GM12878 (cell line): ENCODE results near the gene FBXO17. TPM values are rescaled to one million over a fixed set of nuclear protein-coding genes. Genes with fewer than 3 reads are reported as not detected.

ENCODE experiments used
- ATAC-seq: fragments of 200-7000 bp; cut with Tn5 transposase; 3 replicates; pipeline ENCODE4 v1.9.1; 2020; ENCODE audit warnings: mild to moderate bottlenecking, moderate library complexity
- BruUV-seq: library from RNA; stranded (reverse); fragments of 400-500 nt; replicated peaks from 2 replicates; lab custom pipeline; 2021; lab: Mats Ljungman, UMichigan
- CTCF ChIA-PET: fragments of 300-600 bp; sonication (Branson Sonifier 250); formaldehyde crosslinking; extraction: SDS; loops from one replicate; lab custom pipeline; 2021; ENCODE audit warnings: inconsistent platforms; lab: Yijun Ruan, JAX
- POLR2A ChIA-PET: fragments of 350-600 bp; formaldehyde crosslinking; extraction: SDS; loops from one replicate; lab custom pipeline; 2021; ENCODE audit warnings: inconsistent platforms; lab: Charles Lee
- RAD21 ChIA-PET: fragments of 300-600 bp; sonication (Branson Sonifier 250); formaldehyde crosslinking; loops from one replicate; lab custom pipeline; 2023; ENCODE audit warnings: antibody characterized with exemption; ENCODE audit not compliant: unreplicated experiment; lab: Charles Lee
- SMC1A ChIA-PET: fragments of 300-600 bp; sonication (Branson Sonifier 250); formaldehyde crosslinking; loops from one replicate; lab custom pipeline; 2023; ENCODE audit not compliant: unreplicated experiment, uncharacterized antibody; lab: Charles Lee
- DNase-seq: peaks from one replicate; pipeline ENCODE4 v3.0.0-alpha.2; 2011; ENCODE audit warnings: low read depth, low spot score
- FAIRE-seq: peaks from 3 replicates; lab custom pipeline; 2011; peaks lifted over from hg19 to GRCh38; lab: Jason Lieb, UNC
- H2AFZ ChIP-seq: 2 replicates; pipeline ENCODE4 v1.6.0; 2011; ENCODE audit warnings: low read depth, low read length, control low read depth; ENCODE audit not compliant: control insufficient read depth
- H3K27ac ChIP-seq: 2 replicates; pipeline ENCODE4 v1.5.1; 2011; ENCODE audit warnings: control low read depth; ENCODE audit not compliant: control insufficient read depth, insufficient read depth
- H3K27me3 ChIP-seq, 2 experiments: replicated peaks in 1 of 2; 2 replicates each; pipeline versions ENCODE4 v1.6.0 to v1.6.1; 2011; ENCODE audit warnings: low read length in 1 of 2; ENCODE audit not compliant: control insufficient read depth in 2 of 2, insufficient read depth in 2 of 2
- H3K36me3 ChIP-seq, 2 experiments: 2 replicates each; pipeline ENCODE4 v1.5.1; 2011; ENCODE audit warnings: low read length in 1 of 2; ENCODE audit not compliant: control insufficient read depth in 2 of 2, insufficient read depth in 2 of 2
- H3K4me1 ChIP-seq: 2 replicates; pipeline ENCODE4 v1.6.1; 2011; ENCODE audit warnings: mild to moderate bottlenecking, low read length, moderate library complexity, mixed read lengths; ENCODE audit not compliant: control insufficient read depth, insufficient read depth
- H3K4me2 ChIP-seq: 2 replicates; pipeline ENCODE4 v1.6.0; 2011; ENCODE audit warnings: control low read depth; ENCODE audit not compliant: control insufficient read depth, insufficient read depth
- H3K4me3 ChIP-seq: fragments of 200-600 bp; sonication (generic); 2 replicates; pipeline ENCODE4 v1.5.1; 2016
- H3K79me2 ChIP-seq: 2 replicates; pipeline ENCODE4 v1.6.0; 2011; ENCODE audit warnings: low read length; ENCODE audit not compliant: control insufficient read depth, insufficient read depth
- H3K9ac ChIP-seq: 2 replicates; pipeline ENCODE4 v1.8.0; 2011; ENCODE audit warnings: low read length, control low read depth, mixed read lengths; ENCODE audit not compliant: control insufficient read depth, insufficient read depth
- H3K9me3 ChIP-seq: replicated peaks from 3 replicates; pipeline ENCODE4 v1.5.1; 2011; ENCODE audit warnings: mild to moderate bottlenecking, low read length; ENCODE audit not compliant: control insufficient read depth, insufficient read depth
- H4K20me1 ChIP-seq: 2 replicates; pipeline ENCODE4 v1.6.0; 2011; ENCODE audit not compliant: control insufficient read depth, insufficient read depth
- ASH2L ChIP-seq: fragments of 300-600, 200-600 bp; sonication (generic); IDR thresholded peaks from 2 replicates; pipeline ENCODE4 v1.6.1; 2017; ENCODE audit warnings: low read depth, mild to moderate bottlenecking, borderline replicate concordance
- EED ChIP-seq: sonication (generic); IDR thresholded peaks from 2 replicates; pipeline ENCODE4 v1.6.1; 2016; ENCODE audit warnings: antibody characterized with exemption, low read depth
- EGR1 ChIP-seq, 2 experiments: IDR thresholded peaks; 1 replicate in 1 of 2; 2 replicates in 1 of 2; pipeline ENCODE4 v1.6.1; 2011 to 2012; ENCODE audit warnings: low read depth in 2 of 2, low read length in 2 of 2, borderline replicate concordance in 1 of 2, mild to moderate bottlenecking in 1 of 2, moderate library complexity in 1 of 2
- IKZF2 ChIP-seq, 2 experiments: fragments of 450-650 bp; IDR thresholded peaks; 2 replicates each; pipeline ENCODE4 v1.6.1; 2017; ENCODE audit warnings: mild to moderate bottlenecking in 2 of 2, moderate library complexity in 2 of 2
- NFYB ChIP-seq: IDR thresholded peaks from 2 replicates; pipeline ENCODE4 v1.6.1; 2011; ENCODE audit warnings: low read depth, mild to moderate bottlenecking, low read length, improper control_type of control experiment, moderate library complexity; ENCODE audit not compliant: insufficient read depth
- POLR2AphosphoS5 ChIP-seq: IDR thresholded peaks from 2 replicates; pipeline ENCODE4 v1.6.1; 2011; ENCODE audit warnings: mild to moderate bottlenecking, low read length, inconsistent platforms
- TBL1XR1 ChIP-seq: IDR thresholded peaks from 2 replicates; pipeline ENCODE4 v1.6.1; 2012; ENCODE audit warnings: low read depth, low read length, improper control_type of control experiment
- USF2 ChIP-seq: IDR thresholded peaks from 2 replicates; pipeline ENCODE4 v1.6.1; 2011; ENCODE audit warnings: low read depth, low read length, improper control_type of control experiment, borderline replicate concordance
- ZBED1 ChIP-seq: IDR thresholded peaks from 2 replicates; pipeline ENCODE4 v1.6.1; 2016; ENCODE audit warnings: borderline replicate concordance
- ZBTB11 ChIP-seq: fragments of 450-650 bp; formaldehyde crosslinking; IDR thresholded peaks from 2 replicates; pipeline ENCODE4 v1.5.0; 2022; ENCODE audit warnings: mild to moderate bottlenecking, missing genetic modification characterization
- ZNF592 ChIP-seq: fragments of 450-650 bp; IDR thresholded peaks from 2 replicates; pipeline ENCODE4 v1.6.1; 2017; ENCODE audit warnings: mild to moderate bottlenecking, moderate library complexity
- WGBS: methylation state at CpG from one replicate; pipeline ENCODE4 v1.1.6; 2016; ENCODE audit warnings: low lambda C conversion rate; ENCODE audit not compliant: insufficient replicate concordance, insufficient coverage; ENCODE audit errors: missing lambda C conversion rate; 5-methylcytosine and 5-hydroxymethylcytosine counted together
- in situ Hi-C: fragments of 300-500 bp; cut with MboI; formaldehyde crosslinking; loops from 9 replicates; pipeline ENCODE4 v1.14.3; 2018; ENCODE audit warnings: mixed read lengths
- intact Hi-C: fragments of 100-400 bp; cut with micrococcal nuclease; formaldehyde crosslinking; loops from one replicate; pipeline ENCODE4 v1.14.2; 2022; ENCODE audit not compliant: unreplicated experiment
- polyA plus RNA-seq, 11 experiments: library from polyadenylated mRNA; depleted of rRNA in 4 of 11; unstranded in 6 of 11; stranded (reverse) in 5 of 11; fragments of >200 nt; fragmentation: Nextera tagmentation in 4 of 11; fragmentation: Illumina TruSeq in 1 of 11; extraction: Ambion mirVana in 4 of 11; extraction: Trizol in 1 of 11; gene quantifications; 1 replicate in 1 of 11; 2 replicates in 10 of 11; pipeline versions ENCODE4 v1.2.1 to v1.2.3, GENCODE V29; 2011 to 2016; ENCODE audit warnings: inconsistent platforms in 2 of 11, missing spikeins in 2 of 11, low read depth in 1 of 11
- total RNA-seq, 4 experiments: library from RNA; depleted of rRNA in 3 of 4; stranded (reverse); fragments of >200 nt in 3 of 4; fragmentation: Illumina TruSeq in 1 of 4; extraction: Trizol in 1 of 4; gene quantifications; 2 replicates each; pipeline versions ENCODE4 v1.2.1 to v1.2.3, GENCODE V29; 2013 to 2021

Gene FBXO17
- total and polyA plus RNA-seq, 10 of the 15 experiments (the other 5 are each of a cell fraction or from before 2014, with no cell fraction given), result 2.2 to 11.1 (median 5.3) TPM

- TF ChIP-seq ZNF592 (no peak), ZBED1 (no peak)
- TF ChIP-seq, all 136 proteins: peak for 0
Measured at GRCh38 chr19:38900743-38901190, 74.8 kb downstream of the FBXO17 start (continued).

GRCh38 chr19:38900202-38900629 is 75.3 kb downstream of the FBXO17 start:
- WGBS, result 2% methylated on average over 8 of the region's 8 CpGs
- CTCF ChIA-PET, result interaction anchor here (0.6 to 3.7 kb wide), 12 partner anchors 8 to 633 kb away, joined by 3 to 50 read pairs (median 4); partner anchors contain the start of genes ECH1, EID2B, FAM98C and MRPS12
- RAD21 ChIA-PET, result interaction anchor here (0.6 to 2.4 kb wide), 9 partner anchors 22 to 497 kb away, joined by 3 to 20 read pairs (median 4); partner anchors contain the start of genes ECH1, FAM98C, MRPS12 and RINL
- POLR2A ChIA-PET, result interaction anchor here (0.6 to 2.0 kb wide), 11 partner anchors 21 to 526 kb away, joined by 3 to 10 read pairs (median 5); partner anchors contain the start of genes ECH1, EIF3K, HNRNPL and MAP4K1
- Histone ChIP-seq H3K79me2 (peaks cover 22% of the 10 kb centered on the region), H3K4me2 (peak overlapping the region; percentile 49), H3K9ac (peak overlapping the region; percentile 78), H3K4me1 (peaks cover 5% of the 10 kb centered on the region), H3K36me3 (peaks cover 4 to 7% of the 10 kb centered on the region in 2 experiments; a peak in 3 of 4 replicates), H3K9me3 (no peaks in the 10 kb centered on the region; the same call in 2 of the 3 replicates), H3K4me3 (peak overlapping the region; percentile 90), H3K27ac (peak overlapping the region; percentile 75), H2AFZ (peak overlapping the region; percentile 83), H3K27me3 (no peaks in the 10 kb centered on the region), H4K20me1 (no peaks in the 10 kb centered on the region)
- in situ Hi-C loops (no loop called here), intact Hi-C loops (no loop called here)
- no peak for ATAC-seq
- no peak for DNase-seq
- SMC1A ChIA-PET, result interaction anchor here (0.6 to 1.9 kb wide), 8 partner anchors 23 to 999 kb away, joined by 3 to 18 read pairs (median 4); partner anchors contain the start of genes ECH1, MRPS12 and SARS2
- BruUV-seq, result no TSS peak
- FAIRE-seq, result no peak
- TF ChIP-seq USF2 (peak; percentile 22), EGR1 (IDR thresholded peaks at IDR 0.05; ENCODE audit: borderline replicate concordance in 1 of 2, low read depth in 2 of 2, low read length in 2 of 2) (no peak), ASH2L (no peak; the same call in 1 of the 2 replicates), ZBTB11 (CRISPR knock-in tag) (no peak), TBL1XR1 (no peak), EED (no peak), NFYB (no peak), IKZF2 (IDR thresholded peaks at IDR 0.05) (no peak; a peak in 3 of 4 replicates), POLR2AphosphoS5 (peak; percentile 39; the same call in 1 of the 2 replicates)
